LNCAP (cell line): ENCODE data around the gene SPRY4.

Experiments used
- TF ChIP-seq, protein P1 (sequence below): fragments of 450-650 bp; IDR thresholded peaks from 2 replicates; pipeline ENCODE4 v1.5.1; 2017; ENCODE audit warnings: mild to moderate bottlenecking

SPRY4 gene

GRCh38 chr5:142310803-142311202 is 14.0 kb downstream of the SPRY4 start:
- TF ChIP-seq, protein P1, sequence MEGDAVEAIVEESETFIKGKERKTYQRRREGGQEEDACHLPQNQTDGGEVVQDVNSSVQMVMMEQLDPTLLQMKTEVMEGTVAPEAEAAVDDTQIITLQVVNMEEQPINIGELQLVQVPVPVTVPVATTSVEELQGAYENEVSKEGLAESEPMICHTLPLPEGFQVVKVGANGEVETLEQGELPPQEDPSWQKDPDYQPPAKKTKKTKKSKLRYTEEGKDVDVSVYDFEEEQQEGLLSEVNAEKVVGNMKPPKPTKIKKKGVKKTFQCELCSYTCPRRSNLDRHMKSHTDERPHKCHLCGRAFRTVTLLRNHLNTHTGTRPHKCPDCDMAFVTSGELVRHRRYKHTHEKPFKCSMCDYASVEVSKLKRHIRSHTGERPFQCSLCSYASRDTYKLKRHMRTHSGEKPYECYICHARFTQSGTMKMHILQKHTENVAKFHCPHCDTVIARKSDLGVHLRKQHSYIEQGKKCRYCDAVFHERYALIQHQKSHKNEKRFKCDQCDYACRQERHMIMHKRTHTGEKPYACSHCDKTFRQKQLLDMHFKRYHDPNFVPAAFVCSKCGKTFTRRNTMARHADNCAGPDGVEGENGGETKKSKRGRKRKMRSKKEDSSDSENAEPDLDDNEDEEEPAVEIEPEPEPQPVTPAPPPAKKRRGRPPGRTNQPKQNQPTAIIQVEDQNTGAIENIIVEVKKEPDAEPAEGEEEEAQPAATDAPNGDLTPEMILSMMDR: no peak

DNA sequence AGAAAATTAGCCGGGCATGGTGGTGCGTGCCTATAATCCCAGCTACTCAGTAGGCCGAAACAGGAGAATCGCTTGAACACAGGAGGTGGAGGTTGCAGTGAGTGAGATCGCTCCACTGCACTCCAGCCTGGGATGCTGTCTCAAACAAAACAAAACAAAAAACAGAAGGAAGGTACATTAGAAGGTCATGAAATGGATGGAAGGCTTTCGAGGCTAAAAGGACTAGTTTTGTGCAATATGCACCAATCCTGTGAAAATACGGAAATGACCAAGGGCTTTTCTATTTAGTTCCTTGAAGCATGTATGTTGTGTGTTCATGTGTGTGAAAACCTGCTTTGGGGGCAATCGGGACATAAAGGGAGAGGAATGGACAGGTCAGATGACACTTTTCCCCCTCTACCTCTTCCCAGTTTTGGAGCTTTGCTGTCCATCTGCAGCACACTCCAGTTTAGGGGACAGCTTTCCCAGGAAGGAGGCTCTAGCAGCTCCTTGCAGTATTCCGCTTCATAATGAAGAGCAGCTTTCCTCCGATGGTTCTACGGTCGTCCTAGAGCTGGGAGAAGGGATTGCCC is 15.0 kb downstream of the SPRY4 start:
- TF ChIP-seq, protein P1: no peak

GRCh38 chr5:142308358-142308757 is 16.5 kb downstream of the SPRY4 start:
- TF ChIP-seq, protein P1: no peak

GRCh38 chr5:142307146-142307890 is 17.5 kb downstream of the SPRY4 start:
- TF ChIP-seq, protein P1: no peak

GRCh38 chr5:142306077-142306502 is 18.7 kb downstream of the SPRY4 start:
- TF ChIP-seq, protein P1: no peak

DNA sequence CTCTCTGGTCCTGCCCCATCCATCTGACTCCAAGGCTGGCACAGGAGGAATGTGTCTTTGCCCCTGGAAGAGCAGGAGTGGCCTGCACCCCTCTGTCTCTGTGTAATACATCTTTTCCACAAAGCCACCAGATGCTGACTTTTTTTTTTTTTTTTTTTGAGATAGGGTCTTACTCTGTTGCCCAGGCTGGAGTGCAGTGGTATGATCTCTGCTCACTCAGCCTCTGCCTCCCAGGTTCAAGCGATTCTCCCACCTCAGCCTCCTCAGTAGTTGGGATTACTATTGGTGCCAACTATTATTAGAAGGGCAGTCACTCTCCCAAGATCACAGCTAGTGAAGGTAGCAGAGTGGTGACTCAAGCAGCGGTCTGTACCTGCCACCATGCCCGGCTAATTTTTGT is 19.6 kb downstream of the SPRY4 start:
- TF ChIP-seq, protein P1: no peak

DNA sequence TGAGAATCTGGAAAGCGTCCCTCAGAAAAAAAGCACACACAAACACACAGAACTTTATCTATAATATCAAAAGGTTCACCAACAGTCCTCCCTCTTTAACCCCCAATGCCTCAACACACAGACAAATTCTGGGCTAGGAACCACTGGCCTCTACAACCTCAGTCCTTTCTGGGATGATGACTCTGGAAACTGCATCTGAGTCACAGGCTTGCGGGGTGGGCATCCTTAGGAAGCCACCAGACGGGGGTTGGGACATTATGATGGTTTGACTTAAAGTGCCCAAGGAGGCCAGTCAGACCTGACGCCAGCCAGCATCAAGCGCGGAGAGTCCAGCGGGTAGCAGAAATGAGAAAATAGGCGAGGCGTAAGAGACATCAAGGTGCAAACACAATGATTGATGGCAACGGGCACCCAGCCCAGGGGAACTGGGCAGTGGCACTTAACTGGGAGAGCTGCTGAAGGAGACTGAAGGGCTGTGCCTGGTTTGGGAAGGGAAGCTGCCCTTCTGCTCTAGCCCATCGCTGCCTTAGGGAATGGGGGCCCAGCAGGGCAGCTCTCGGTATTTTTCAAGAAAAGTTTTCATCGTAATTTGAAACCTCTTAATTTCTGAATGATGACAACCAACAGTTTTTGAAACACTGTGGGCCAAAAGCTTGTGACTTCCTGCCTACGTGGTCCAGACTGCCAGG is 20.7 kb downstream of the SPRY4 start:
- TF ChIP-seq, protein P1: no peak
